GM23248 (cell line): ENCODE measurements around the gene CDH1. TPM values are rescaled to one million over a fixed set of nuclear protein-coding genes. Genes with fewer than 3 reads are reported as not detected.
"Not testable (repeated sequence)": the region's sequence is repeated elsewhere in the genome, so short reads cannot be mapped to it uniquely, and the experiment has no call there.

ENCODE experiments used
- DNase-seq: peaks from one replicate; pipeline ENCODE4 v3.0.0-alpha.2; 2015
- H2AFZ ChIP-seq: fragments of 200-600 bp; sonication (generic); 2 replicates; pipeline ENCODE4 v1.6.1; 2016; ENCODE audit warnings: antibody characterized with exemption
- H3F3A ChIP-seq: fragments of 200-600 bp; sonication (generic); 2 replicates; pipeline ENCODE4 v1.6.1; 2016; ENCODE audit warnings: mild to moderate bottlenecking, antibody characterized with exemption, mixed run types; ENCODE audit not compliant: insufficient read depth
- H3K27ac ChIP-seq: fragments of 200-600 bp; sonication (generic); 2 replicates; pipeline ENCODE4 v1.5.1; 2016; ENCODE audit warnings: mild to moderate bottlenecking
- H3K27me3 ChIP-seq: fragments of 200-600 bp; sonication (generic); replicated peaks from 2 replicates; pipeline ENCODE4 v1.6.1; 2016; ENCODE audit warnings: mild to moderate bottlenecking; ENCODE audit not compliant: insufficient read depth
- H3K36me3 ChIP-seq: fragments of 200-600 bp; sonication (generic); 2 replicates; pipeline ENCODE4 v1.6.1; 2016; ENCODE audit warnings: low read depth, mild to moderate bottlenecking
- H3K4me1 ChIP-seq: fragments of 200-600 bp; sonication (generic); 2 replicates; pipeline ENCODE4 v1.6.1; 2016; ENCODE audit warnings: mild to moderate bottlenecking; ENCODE audit not compliant: insufficient read depth
- H3K4me2 ChIP-seq: fragments of 200-600 bp; sonication (generic); one replicate; pipeline ENCODE4 v1.6.1; 2016; ENCODE audit warnings: mild to moderate bottlenecking; ENCODE audit not compliant: unreplicated experiment
- H3K4me3 ChIP-seq: fragments of 200-600 bp; sonication (generic); 2 replicates; pipeline ENCODE4 v1.5.1; 2016; ENCODE audit warnings: mild to moderate bottlenecking
- H3K79me2 ChIP-seq: fragments of 200-600 bp; sonication (generic); 2 replicates; pipeline ENCODE4 v1.6.1; 2016; ENCODE audit warnings: mild to moderate bottlenecking; ENCODE audit not compliant: insufficient read depth
- H3K9ac ChIP-seq: fragments of 200-600 bp; sonication (generic); 2 replicates; pipeline ENCODE4 v1.6.1; 2016; ENCODE audit warnings: mild to moderate bottlenecking
- H3K9me2 ChIP-seq: fragments of 200-600 bp; sonication (generic); 2 replicates; pipeline ENCODE4 v1.6.1; 2016; ENCODE audit warnings: mixed run types, mild to moderate bottlenecking, moderate library complexity; ENCODE audit not compliant: insufficient read depth
- H3K9me3 ChIP-seq: fragments of 200-600 bp; sonication (generic); one replicate; pipeline ENCODE4 v1.6.1; 2017; ENCODE audit warnings: low read depth
- H4K20me1 ChIP-seq: fragments of 200-600 bp; sonication (generic); 2 replicates; pipeline ENCODE4 v1.6.0; 2016; ENCODE audit not compliant: insufficient read depth
- EZH2 ChIP-seq: fragments of 200-600 bp; sonication (generic); IDR thresholded peaks from 2 replicates; pipeline ENCODE4 v1.6.1; 2018; ENCODE audit warnings: antibody characterized with exemption, mild to moderate bottlenecking; ENCODE audit not compliant: insufficient read depth, poor library complexity, severe bottlenecking
- EZH2phosphoT487 ChIP-seq: fragments of 200-600 bp; sonication (generic); IDR thresholded peaks from 2 replicates; pipeline ENCODE4 v1.6.1; 2018; ENCODE audit warnings: antibody characterized with exemption, moderate library complexity, mild to moderate bottlenecking, low read depth; ENCODE audit not compliant: insufficient read depth
- WGBS, 2 experiments: methylation state at CpG; one replicate each; pipeline ENCODE4 v1.1.6; 2015 to 2017; ENCODE audit warnings: low lambda C conversion rate in 2 of 2, low coverage in 1 of 2; ENCODE audit errors: missing lambda C conversion rate in 2 of 2; 5-methylcytosine and 5-hydroxymethylcytosine counted together
- in situ Hi-C: fragments of 300-500 bp; cut with MboI; formaldehyde crosslinking; loops from 2 replicates; pipeline ENCODE4 v1.15.0; 2020
- polyA plus RNA-seq: library from polyadenylated mRNA; unstranded; fragments of >200 nt; fragmentation: Nextera tagmentation; extraction: Ambion mirVana; gene quantifications from 2 replicates; pipeline ENCODE4 v1.2.1, GENCODE V29; 2016
- total RNA-seq: library from RNA; depleted of rRNA; stranded (reverse); fragments of >200 nt; shearing (Covaris generic); gene quantifications from 2 replicates; pipeline ENCODE4 v1.2.3, GENCODE V29; 2014

CDH1 gene
- total and polyA plus RNA-seq, 2 experiments from 2014 or later = 0.04 TPM; not detected in 1

DNA sequence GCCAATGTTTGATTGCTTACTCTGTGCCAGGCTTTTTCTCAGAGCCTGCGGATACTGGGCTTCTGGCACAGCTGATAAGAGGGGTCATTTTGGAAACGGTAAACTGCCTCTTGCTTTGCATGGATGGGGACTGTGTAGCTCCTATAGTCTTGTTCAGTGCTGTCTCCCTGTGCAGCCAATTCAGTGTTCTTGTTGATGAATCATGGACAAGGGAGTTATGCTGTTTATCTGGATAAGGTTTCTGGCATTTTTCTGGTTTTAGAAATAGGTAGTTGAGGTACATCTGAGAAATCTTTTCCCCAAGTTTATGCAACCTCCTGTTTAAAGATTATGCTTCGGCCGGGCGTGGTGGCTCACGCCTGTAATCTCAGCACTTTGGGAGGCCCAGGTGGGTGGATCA, 89.6 kb downstream of the CDH1 start:
- WGBS, 2 experiments = 81 to 86% methylated on average over 6 of the region's 6 CpGs
- Histone ChIP-seq H3K9me2 (no peaks in the 10 kb centered on the region), H3K27ac (no peak overlapping the region), H3K9me3 (no peaks in the 10 kb centered on the region), H3F3A (peaks cover 12% of the 10 kb centered on the region; the same call in 1 of the 2 replicates), H4K20me1 (no peaks in the 10 kb centered on the region; the same call in 1 of the 2 replicates), H3K4me3 (no peak overlapping the region), H3K4me1 (peaks cover 13% of the 10 kb centered on the region), H3K9ac (no peak overlapping the region), H3K36me3 (no peaks in the 10 kb centered on the region), H3K27me3 (no peaks in the 10 kb centered on the region; the same call in 1 of the 2 replicates), H2AFZ (no peak overlapping the region), H3K4me2 (no peak overlapping the region), H3K79me2 (no peaks in the 10 kb centered on the region)
- no peak for DNase-seq
- in situ Hi-C loops = no loop called here
- TF ChIP-seq EZH2 = no peak
- no peak for TF ChIP-seq EZH2phosphoT487

DNA sequence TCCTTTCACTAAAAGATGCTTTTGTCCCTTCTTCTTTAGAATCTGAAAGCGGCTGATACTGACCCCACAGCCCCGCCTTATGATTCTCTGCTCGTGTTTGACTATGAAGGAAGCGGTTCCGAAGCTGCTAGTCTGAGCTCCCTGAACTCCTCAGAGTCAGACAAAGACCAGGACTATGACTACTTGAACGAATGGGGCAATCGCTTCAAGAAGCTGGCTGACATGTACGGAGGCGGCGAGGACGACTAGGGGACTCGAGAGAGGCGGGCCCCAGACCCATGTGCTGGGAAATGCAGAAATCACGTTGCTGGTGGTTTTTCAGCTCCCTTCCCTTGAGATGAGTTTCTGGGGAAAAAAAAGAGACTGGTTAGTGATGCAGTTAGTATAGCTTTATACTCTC, 96.2 kb downstream of the CDH1 start:
- Histone ChIP-seq H3K4me1 (no peaks in the 10 kb centered on the region), H3K9me2 (no peaks in the 10 kb centered on the region), H3K9ac (no peak overlapping the region), H3K27ac (no peak overlapping the region), H3K27me3 (no peaks in the 10 kb centered on the region; the same call in 1 of the 2 replicates), H4K20me1 (no peaks in the 10 kb centered on the region; the same call in 1 of the 2 replicates), H3K79me2 (no peaks in the 10 kb centered on the region), H3K4me2 (no peak overlapping the region), H3K36me3 (no peaks in the 10 kb centered on the region), H3K9me3 (no peaks in the 10 kb centered on the region), H3F3A (no peaks in the 10 kb centered on the region), H3K4me3 (no peak overlapping the region), H2AFZ (no peak overlapping the region)
- no peak for TF ChIP-seq EZH2
- TF ChIP-seq EZH2phosphoT487 = no peak
- 71 to 77% methylated on average over 14 of the region's 14 CpGs for WGBS, 2 experiments
- no peak for DNase-seq
- in situ Hi-C loops = no loop called here

DNA sequence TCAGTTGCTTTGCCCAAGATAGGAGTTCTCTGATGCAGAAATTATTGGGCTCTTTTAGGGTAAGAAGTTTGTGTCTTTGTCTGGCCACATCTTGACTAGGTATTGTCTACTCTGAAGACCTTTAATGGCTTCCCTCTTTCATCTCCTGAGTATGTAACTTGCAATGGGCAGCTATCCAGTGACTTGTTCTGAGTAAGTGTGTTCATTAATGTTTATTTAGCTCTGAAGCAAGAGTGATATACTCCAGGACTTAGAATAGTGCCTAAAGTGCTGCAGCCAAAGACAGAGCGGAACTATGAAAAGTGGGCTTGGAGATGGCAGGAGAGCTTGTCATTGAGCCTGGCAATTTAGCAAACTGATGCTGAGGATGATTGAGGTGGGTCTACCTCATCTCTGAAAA, 97.5 kb downstream of the CDH1 start:
- Histone ChIP-seq H4K20me1 (no peaks in the 10 kb centered on the region; the same call in 1 of the 2 replicates), H2AFZ (no peak overlapping the region), H3K36me3 (no peaks in the 10 kb centered on the region), H3K4me2 (no peak overlapping the region), H3K9ac (no peak overlapping the region), H3F3A (no peaks in the 10 kb centered on the region), H3K4me3 (no peak overlapping the region), H3K4me1 (no peaks in the 10 kb centered on the region), H3K9me2 (no peaks in the 10 kb centered on the region), H3K79me2 (no peaks in the 10 kb centered on the region), H3K27me3 (no peaks in the 10 kb centered on the region; the same call in 1 of the 2 replicates), H3K9me3 (no peaks in the 10 kb centered on the region), H3K27ac (no peak overlapping the region)
- WGBS, 2 experiments = 92 to 100% methylated on average over 1 of the region's 1 CpG
- no peak for TF ChIP-seq EZH2phosphoT487
- no peak for TF ChIP-seq EZH2
- DNase-seq = no peak
- in situ Hi-C loops = no loop called here

DNA sequence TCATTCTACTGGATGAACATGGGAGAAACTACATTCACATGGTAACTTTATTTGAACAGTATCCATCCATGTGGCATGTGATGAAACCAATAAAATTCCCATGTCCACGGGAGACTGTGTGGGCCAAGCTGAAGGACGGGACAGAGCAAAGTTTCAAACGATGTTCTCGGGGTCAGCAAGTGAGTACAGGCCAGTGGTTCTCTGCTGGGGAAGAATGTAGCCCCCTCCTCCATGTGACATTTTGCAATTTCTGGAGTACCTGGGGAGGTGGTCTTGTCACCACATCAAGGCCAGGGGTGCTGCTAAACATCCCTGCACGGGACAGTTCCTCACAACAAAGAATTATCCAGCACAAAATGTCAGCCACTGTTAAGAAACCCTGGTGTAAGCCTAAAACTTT, 98.9 kb downstream of the CDH1 start:
- Histone ChIP-seq H3K27ac (no peak overlapping the region), H3K27me3 (no peaks in the 10 kb centered on the region; the same call in 1 of the 2 replicates), H3K79me2 (no peaks in the 10 kb centered on the region), H3K9me2 (no peaks in the 10 kb centered on the region), H3K36me3 (no peaks in the 10 kb centered on the region), H3K9ac (no peak overlapping the region), H2AFZ (no peak overlapping the region), H3K4me3 (no peak overlapping the region), H3K4me1 (no peaks in the 10 kb centered on the region), H3F3A (no peaks in the 10 kb centered on the region), H3K4me2 (no peak overlapping the region), H3K9me3 (no peaks in the 10 kb centered on the region), H4K20me1 (no peaks in the 10 kb centered on the region; the same call in 1 of the 2 replicates)
- in situ Hi-C loops = no loop called here
- no peak for TF ChIP-seq EZH2phosphoT487
- TF ChIP-seq EZH2 = no peak
- DNase-seq = no peak
- WGBS, 2 experiments = 56 to 59% methylated on average over 5 of the region's 5 CpGs

DNA sequence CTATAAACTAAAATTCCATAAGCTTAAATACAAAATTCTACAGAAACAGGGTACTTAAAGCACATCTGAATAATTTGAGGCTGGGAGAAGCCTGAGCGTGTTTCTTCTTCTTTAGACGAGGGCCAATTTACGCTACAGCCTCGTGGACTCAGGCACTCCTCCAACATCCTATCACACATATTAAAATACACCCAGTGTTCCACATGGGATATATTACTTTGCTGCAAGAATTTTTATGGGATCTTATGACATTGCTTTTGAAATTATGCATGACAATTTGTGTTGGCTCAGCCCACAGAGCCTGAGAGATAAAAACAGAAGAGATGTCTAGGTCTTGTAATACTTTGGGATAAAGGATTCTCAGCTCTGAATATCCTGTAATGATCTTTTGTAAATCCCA, 102.7 kb downstream of the CDH1 start:
- Histone ChIP-seq H3K36me3 (no peaks in the 10 kb centered on the region), H3K9ac (no peak overlapping the region), H3K4me2 (no peak overlapping the region), H3F3A (no peaks in the 10 kb centered on the region), H3K4me1 (peaks cover 5% of the 10 kb centered on the region; the same call in 1 of the 2 replicates), H3K79me2 (peaks cover 7% of the 10 kb centered on the region), H3K27ac (no peak overlapping the region), H3K9me3 (no peaks in the 10 kb centered on the region), H3K4me3 (no peak overlapping the region), H2AFZ (no peak overlapping the region), H3K27me3 (no peaks in the 10 kb centered on the region; the same call in 1 of the 2 replicates), H4K20me1 (no peaks in the 10 kb centered on the region), H3K9me2 (no peaks in the 10 kb centered on the region)
- 25 to 27% methylated on average over 4 of the region's 4 CpGs for WGBS, 2 experiments
- in situ Hi-C loops = no loop called here
- TF ChIP-seq EZH2 (no peak), EZH2phosphoT487 (no peak)
- no peak for DNase-seq

DNA sequence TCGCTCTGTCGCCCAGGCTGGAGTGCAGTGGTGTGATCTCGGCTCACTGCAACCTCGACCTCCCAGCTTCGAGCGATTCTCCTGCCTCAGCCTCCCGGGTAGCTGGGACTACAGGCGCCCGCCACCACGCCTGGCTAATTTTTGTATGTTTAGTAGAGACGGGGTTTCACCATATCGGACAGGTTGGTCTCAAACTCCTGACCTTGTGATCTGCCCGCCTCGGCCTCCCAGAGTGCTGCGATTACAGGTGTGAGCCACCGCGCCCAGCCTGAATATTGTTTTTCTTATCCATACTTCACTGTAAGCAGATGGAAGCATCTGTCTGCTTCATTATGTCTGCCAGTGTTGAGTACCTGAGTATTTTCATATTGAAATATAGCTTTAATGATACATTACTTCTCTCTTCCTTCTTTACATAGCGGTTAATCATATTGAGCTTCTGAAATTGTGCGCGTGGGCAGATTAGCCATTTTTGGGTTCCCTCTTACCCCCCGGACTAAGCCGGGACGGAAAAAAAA, 105.9 kb downstream of the CDH1 start:
- H3F3A ChIP-seq, in situ Hi-C loops, H3K27me3 ChIP-seq, H3K79me2 ChIP-seq, H4K20me1 ChIP-seq, H3K9me3 ChIP-seq, H3K9me2 ChIP-seq, H3K36me3 ChIP-seq, DNase-seq, H3K4me1 ChIP-seq, H3K27ac ChIP-seq: not testable (repeated sequence)
- peak overlapping the region; percentile 84 for H3K9ac ChIP-seq
- H2AFZ ChIP-seq = peak overlapping the region; percentile 92
- peak overlapping the region; percentile 85 for H3K4me3 ChIP-seq
- WGBS, 2 experiments = 58 to 59% methylated on average over 23 of the region's 23 CpGs
- peak overlapping the region; percentile 98 for H3K4me2 ChIP-seq
